H1 (cell line): ENCODE measurements around the gene UBR7. TPM values are rescaled to one million over a fixed set of nuclear protein-coding genes. Genes with fewer than 3 reads are reported as not detected.

Source experiments
- CTCF ChIA-PET: fragments of 300-600 bp; sonication (Branson Sonifier 250); formaldehyde crosslinking; loops from one replicate; lab custom pipeline; 2021; ENCODE audit not compliant: partially characterized antibody; lab: Charles Lee
- POLR2A ChIA-PET: fragments of 300-600 bp; sonication (Branson Sonifier 250); formaldehyde crosslinking; loops from one replicate; lab custom pipeline; 2021; ENCODE audit warnings: inconsistent platforms; ENCODE audit not compliant: partially characterized antibody; lab: Charles Lee
- DNase-seq, 2 experiments: peaks; one replicate each; pipeline versions ENCODE4 v3.0.0 to v3.0.0-alpha.2; 2010 to 2022; ENCODE audit warnings: low spot score in 2 of 2, low read depth in 1 of 2, mixed read lengths in 1 of 2
- FAIRE-seq: peaks from 2 replicates; lab custom pipeline; 2011; peaks lifted over from hg19 to GRCh38; lab: Jason Lieb, UNC
- H2AFZ ChIP-seq: 2 replicates; pipeline ENCODE4 v1.8.1; 2012; ENCODE audit warnings: low read length, inconsistent platforms
- H2AK5ac ChIP-seq: 2 replicates; pipeline ENCODE4 v1.6.1; 2013; ENCODE audit warnings: low read depth, low read length
- H2BK120ac ChIP-seq: replicated peaks from 2 replicates; pipeline ENCODE3; 2013; ENCODE audit warnings: low read depth, low read length, inconsistent platforms
- H2BK12ac ChIP-seq: 2 replicates; pipeline ENCODE4 v1.6.1; 2013; ENCODE audit warnings: low read depth, low read length
- H2BK15ac ChIP-seq: 2 replicates; pipeline ENCODE4 v1.6.1; 2013; ENCODE audit warnings: low read length
- H2BK20ac ChIP-seq: 2 replicates; pipeline ENCODE4 v1.6.1; 2013; ENCODE audit warnings: low read length
- H2BK5ac ChIP-seq: 2 replicates; pipeline ENCODE4 v1.6.1; 2013; ENCODE audit warnings: low read depth, low read length
- H3K14ac ChIP-seq: 2 replicates; pipeline ENCODE4 v1.6.1; 2013; ENCODE audit warnings: inconsistent platforms; ENCODE audit not compliant: insufficient read length
- H3K18ac ChIP-seq: 2 replicates; pipeline ENCODE4 v1.6.1; 2013; ENCODE audit warnings: low read length; ENCODE audit errors: extremely low read depth
- H3K23ac ChIP-seq: 2 replicates; pipeline ENCODE4 v1.6.1; 2013; ENCODE audit warnings: inconsistent platforms; ENCODE audit not compliant: insufficient read length
- H3K23me2 ChIP-seq: 2 replicates; pipeline ENCODE4 v1.6.1; 2013; ENCODE audit warnings: low read depth, low read length
- H3K27ac ChIP-seq: 2 replicates; pipeline ENCODE4 v1.6.1; 2011; ENCODE audit warnings: low read depth, low read length, inconsistent platforms
- H3K27me3 ChIP-seq, 4 experiments: replicated peaks in 1 of 4; 1 replicate in 1 of 4; 2 replicates in 3 of 4; pipeline versions ENCODE4 v1.6.1 to v1.8.1; 2011 to 2013; ENCODE audit warnings: low read length in 3 of 4, mild to moderate bottlenecking in 3 of 4, inconsistent platforms in 2 of 4, mixed read lengths in 2 of 4, moderate library complexity in 1 of 4; ENCODE audit not compliant: control insufficient read depth in 3 of 4, insufficient read depth in 3 of 4; ENCODE audit errors: extremely low read depth in 1 of 4
- H3K36me3 ChIP-seq, 4 experiments: 2 replicates each; pipeline versions ENCODE4 v1.6.1 to v1.8.1; 2011 to 2013; ENCODE audit warnings: mild to moderate bottlenecking in 4 of 4, low read length in 3 of 4, moderate library complexity in 2 of 4, control low read depth in 1 of 4, inconsistent platforms in 1 of 4; ENCODE audit not compliant: insufficient read depth in 4 of 4, control insufficient read depth in 2 of 4
- H3K4ac ChIP-seq: replicated peaks from 2 replicates; pipeline ENCODE3; 2013; ENCODE audit warnings: low read length, low read depth, mixed read lengths, inconsistent platforms; ENCODE audit not compliant: insufficient read length
- H3K4me1 ChIP-seq, 4 experiments: replicated peaks in 1 of 4; 1 replicate in 1 of 4; 2 replicates in 3 of 4; pipeline versions ENCODE4 v1.6.1 to v1.8.1; 2011 to 2013; ENCODE audit warnings: low read length in 3 of 4, inconsistent platforms in 2 of 4, mixed read lengths in 1 of 4; ENCODE audit not compliant: insufficient read depth in 4 of 4, control insufficient read depth in 3 of 4
- H3K4me2 ChIP-seq, 2 experiments: 2 replicates each; pipeline versions ENCODE4 v1.6.1 to v1.8.1; 2011 to 2013; ENCODE audit warnings: low read depth in 2 of 2, low read length in 2 of 2, control low read depth in 1 of 2, inconsistent platforms in 1 of 2, mild to moderate bottlenecking in 1 of 2; ENCODE audit not compliant: insufficient read depth in 1 of 2
- H3K4me3 ChIP-seq, 4 experiments: fragments of 200-600, 300-600 bp in 1 of 4; sonication (generic), shearing (Covaris generic), sonication (Bioruptor Twin) in 1 of 4; 2 replicates each; pipeline versions ENCODE4 v1.5.1 to v1.8.1; 2011 to 2016; ENCODE audit warnings: low read length in 4 of 4, low read depth in 3 of 4, control low read depth in 2 of 4, inconsistent platforms in 2 of 4, mild to moderate bottlenecking in 2 of 4, mixed read lengths in 1 of 4, moderate library complexity in 1 of 4; ENCODE audit not compliant: insufficient read depth in 2 of 4; ENCODE audit errors: extremely low read depth in 1 of 4
- H3K56ac ChIP-seq: replicated peaks from 2 replicates; pipeline ENCODE3; 2013; ENCODE audit warnings: low read depth, mild to moderate bottlenecking, mixed read lengths, low read length, inconsistent platforms; ENCODE audit not compliant: insufficient read length
- H3K79me1 ChIP-seq: 2 replicates; pipeline ENCODE4 v1.6.1; 2013; ENCODE audit warnings: low read depth, low read length, control low read depth
- H3K79me2 ChIP-seq, 2 experiments: 2 replicates each; pipeline versions ENCODE4 v1.6.1 to v1.8.1; 2012 to 2013; ENCODE audit warnings: low read length in 2 of 2, mild to moderate bottlenecking in 2 of 2, inconsistent platforms in 1 of 2; ENCODE audit not compliant: insufficient read depth in 2 of 2, control insufficient read depth in 1 of 2
- H3K9ac ChIP-seq, 4 experiments: replicated peaks in 1 of 4; 1 replicate in 1 of 4; 2 replicates in 3 of 4; pipeline versions ENCODE4 v1.6.1 to v1.8.1; 2011 to 2013; ENCODE audit warnings: low read depth in 3 of 4, low read length in 3 of 4, control low read depth in 2 of 4, mild to moderate bottlenecking in 2 of 4, moderate library complexity in 2 of 4, inconsistent platforms in 1 of 4; ENCODE audit errors: extremely low read depth in 1 of 4
- H3K9me3 ChIP-seq, 2 experiments: 2 replicates each; pipeline versions ENCODE4 v1.6.1 to v1.8.1; 2012 to 2013; ENCODE audit warnings: mild to moderate bottlenecking in 2 of 2, moderate library complexity in 2 of 2, control low read depth in 1 of 2, inconsistent platforms in 1 of 2, low read depth in 1 of 2, low read length in 1 of 2, mixed read lengths in 1 of 2; ENCODE audit not compliant: insufficient read depth in 2 of 2
- H4K20me1 ChIP-seq, 2 experiments: replicated peaks in 1 of 2; 2 replicates each; pipeline versions ENCODE3 to v1.8.1; 2011 to 2013; ENCODE audit warnings: inconsistent platforms in 2 of 2, low read length in 2 of 2, mild to moderate bottlenecking in 1 of 2; ENCODE audit not compliant: insufficient read depth in 2 of 2, control insufficient read depth in 1 of 2
- H4K5ac ChIP-seq: 2 replicates; pipeline ENCODE4 v1.6.1; 2013; ENCODE audit warnings: low read length, low read depth, mixed read lengths, inconsistent platforms; ENCODE audit not compliant: insufficient read length
- H4K8ac ChIP-seq: 2 replicates; pipeline ENCODE4 v1.8.0; 2013; ENCODE audit warnings: mild to moderate bottlenecking, moderate library complexity, low read length, inconsistent platforms; ENCODE audit not compliant: insufficient read depth; ENCODE audit errors: extremely low read depth
- H4K91ac ChIP-seq: replicated peaks from 2 replicates; pipeline ENCODE3; 2013; ENCODE audit warnings: low read length, mixed read lengths, inconsistent platforms; ENCODE audit not compliant: insufficient read length
- CHD1 ChIP-seq: IDR thresholded peaks from 2 replicates; pipeline ENCODE4 v1.6.1; 2012; ENCODE audit warnings: low read depth, low read length, improper control_type of control experiment
- CHD2 ChIP-seq: IDR thresholded peaks from 2 replicates; pipeline ENCODE4 v1.6.1; 2012; ENCODE audit warnings: low read length, improper control_type of control experiment
- EZH2 ChIP-seq: fragments of 200-600 bp; sonication (generic); IDR thresholded peaks from 2 replicates; pipeline ENCODE4 v1.7.1; 2012; ENCODE audit warnings: low read depth, mild to moderate bottlenecking, moderate library complexity, low read length, inconsistent platforms; ENCODE audit not compliant: severe bottlenecking
- HDAC2 ChIP-seq, 2 experiments: fragments of 300-600 bp in 1 of 2; sonication (generic) in 1 of 2; IDR thresholded peaks; 2 replicates each; pipeline ENCODE4 v1.6.1; 2011 to 2012; ENCODE audit warnings: low read depth in 2 of 2, low read length in 2 of 2, mild to moderate bottlenecking in 2 of 2, moderate library complexity in 2 of 2, borderline replicate concordance in 1 of 2, inconsistent platforms in 1 of 2
- KDM1A ChIP-seq: fragments of 200-600, 300-600 bp; sonication (generic); IDR thresholded peaks from 2 replicates; pipeline ENCODE4 v1.7.1; 2016; ENCODE audit warnings: mild to moderate bottlenecking, low read length, borderline replicate concordance
- KDM5A ChIP-seq: fragments of 200-600 bp; IDR thresholded peaks from 2 replicates; pipeline ENCODE4 v1.7.1; 2012; ENCODE audit warnings: mild to moderate bottlenecking, low read length, inconsistent platforms, mixed read lengths
- NANOG ChIP-seq: IDR thresholded peaks from 2 replicates; pipeline ENCODE4 v1.6.1; 2011; ENCODE audit warnings: low read length, low read depth, mild to moderate bottlenecking, inconsistent platforms; ENCODE audit not compliant: insufficient read depth, poor library complexity, severe bottlenecking
- TAF7 ChIP-seq: optimal IDR thresholded peaks from 2 replicates; pipeline ENCODE3; 2011; ENCODE audit warnings: low read depth, mild to moderate bottlenecking, inconsistent platforms, low read length, moderate library complexity, borderline replicate concordance
- TCF12 ChIP-seq: IDR thresholded peaks from 2 replicates; pipeline ENCODE4 v1.6.1; 2011; ENCODE audit warnings: low read depth, mild to moderate bottlenecking, low read length
- YY1 ChIP-seq: IDR thresholded peaks from 2 replicates; pipeline ENCODE4 v1.6.1; 2011; ENCODE audit warnings: low read depth, mild to moderate bottlenecking, low read length
- WGBS, 2 experiments: shearing (Covaris generic) in 1 of 2; methylation state at CpG; one replicate each; pipeline versions ENCODE4 v1.1.6 to v1.1.7; 2013 to 2015; ENCODE audit warnings: low lambda C conversion rate in 2 of 2, mixed read lengths in 2 of 2, inconsistent platforms in 1 of 2, low coverage in 1 of 2, missing lambda C conversion rate in 1 of 2; ENCODE audit not compliant: insufficient replicate concordance in 2 of 2, insufficient coverage in 1 of 2, insufficient read length in 1 of 2; ENCODE audit errors: extremely low coverage in 1 of 2, missing lambda C conversion rate in 1 of 2; 5-methylcytosine and 5-hydroxymethylcytosine counted together
- polyA plus RNA-seq, 7 experiments: library from polyadenylated mRNA; depleted of rRNA in 3 of 7; stranded (reverse) in 5 of 7; unstranded in 2 of 7; fragments of >200 nt in 5 of 7; fragments of 200-250 nt in 2 of 7; gene quantifications; 1 replicate in 5 of 7; 2 replicates in 1 of 7; 4 replicates in 1 of 7; pipeline versions ENCODE4 v1.2.1 to v1.2.3, GENCODE V29; 2011 to 2013; ENCODE audit warnings: missing spikeins in 2 of 7, mixed read lengths in 2 of 7
- total RNA-seq: library from RNA; stranded (reverse); fragmentation: NEBNext Ultra II Directional; extraction: Animal tissue kit (Norgen Biotek cat#: 25700); gene quantifications from 2 replicates; pipeline ENCODE4 v1.2.1, GENCODE V29; 2021
- TF ChIP-seq, protein P1 (sequence below): IDR thresholded peaks from 2 replicates; pipeline ENCODE4 v1.6.1; 2012; ENCODE audit warnings: low read length, inconsistent platforms

The UBR7 gene
- total and polyA plus RNA-seq, 2 of the 8 experiments (the other 6 are each of a cell fraction or from before 2014, with no cell fraction given) = 20.1 to 28.4 TPM

GRCh38 chr14:93160353-93160801 lies 46.7 kb upstream of the UBR7 start:
- Histone ChIP-seq H3K18ac (no peak overlapping the region), H3K56ac (no peak overlapping the region), H3K27ac (no peak overlapping the region), H3K9ac (no peak overlapping the region; a peak in 1 of 7 replicates), H2BK15ac (no peak overlapping the region), H3K14ac (no peak overlapping the region), H4K91ac (no peak overlapping the region), H4K8ac (no peak overlapping the region), H3K79me2 (no peaks in the 10 kb centered on the region), H3K27me3 (no peaks in the 10 kb centered on the region), H3K4me3 (no peak overlapping the region), H3K79me1 (no peaks in the 10 kb centered on the region), H2AK5ac (peak overlapping the region; percentile 82; the same call in 1 of the 2 replicates), H2BK5ac (no peak overlapping the region; the same call in 1 of the 2 replicates), H3K4me2 (no peak overlapping the region), H3K9me3 (no peaks in the 10 kb centered on the region), H3K36me3 (no peaks in the 10 kb centered on the region), H4K20me1 (no peaks in the 10 kb centered on the region), H3K23me2 (no peaks in the 10 kb centered on the region), H2BK20ac (peak overlapping the region; percentile 86; the same call in 1 of the 2 replicates), H2AFZ (peak overlapping the region; percentile 81; the same call in 1 of the 2 replicates), H2BK120ac (no peak overlapping the region), H2BK12ac (0 out of 2 replicates have a peak overlapping the region, but pooled peaks have one; percentile 80), H3K4ac (no peak overlapping the region), H3K23ac (no peak overlapping the region), H3K4me1 (no peaks in the 10 kb centered on the region; a peak in 3 of 7 replicates), H4K5ac (no peak overlapping the region)
- FAIRE-seq = no peak
- DNase-seq = no peak
- ChIA-PET CTCF (interaction anchor here (0.6 to 3.3 kb wide), 23 partner anchors 14 to 381 kb away, joined by 3 to 48 read pairs (median 3); partner anchors contain the start of genes GON7 and UBR7), POLR2A (interaction anchor here (0.8 kb wide), 1 partner anchor 33 kb away, joined by 3 read pairs; no protein-coding TSS in a partner anchor)
- 39% methylated on average over 4 of the region's 4 CpGs; no CpG with 5 or more reads in 1 of the 2 experiments for WGBS, 2 experiments
- TF ChIP-seq KDM5A = no peak
- no peak for TF ChIP-seq NANOG
- TF ChIP-seq YY1 = 0 out of 2 replicates have a peak, but pooled peaks have one; percentile 22
- no peak for TF ChIP-seq EZH2
- TF ChIP-seq CHD1 = no peak
- TF ChIP-seq CHD2 = no peak
- TF ChIP-seq HDAC2 (IDR thresholded peaks at IDR 0.05; ENCODE audit: borderline replicate concordance in 1 of 2, low read depth in 2 of 2, low read length in 2 of 2) = 0 out of 4 replicates have a peak, but pooled peaks of 1 of the 2 experiments have one; percentile 15
- TF ChIP-seq KDM1A = no peak
- no peak for TF ChIP-seq TAF7
- TF ChIP-seq TCF12 = no peak
- TF ChIP-seq, protein P1, sequence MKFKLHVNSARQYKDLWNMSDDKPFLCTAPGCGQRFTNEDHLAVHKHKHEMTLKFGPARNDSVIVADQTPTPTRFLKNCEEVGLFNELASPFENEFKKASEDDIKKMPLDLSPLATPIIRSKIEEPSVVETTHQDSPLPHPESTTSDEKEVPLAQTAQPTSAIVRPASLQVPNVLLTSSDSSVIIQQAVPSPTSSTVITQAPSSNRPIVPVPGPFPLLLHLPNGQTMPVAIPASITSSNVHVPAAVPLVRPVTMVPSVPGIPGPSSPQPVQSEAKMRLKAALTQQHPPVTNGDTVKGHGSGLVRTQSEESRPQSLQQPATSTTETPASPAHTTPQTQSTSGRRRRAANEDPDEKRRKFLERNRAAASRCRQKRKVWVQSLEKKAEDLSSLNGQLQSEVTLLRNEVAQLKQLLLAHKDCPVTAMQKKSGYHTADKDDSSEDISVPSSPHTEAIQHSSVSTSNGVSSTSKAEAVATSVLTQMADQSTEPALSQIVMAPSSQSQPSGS = no peak
